ENCODE measurements around the gene ADCK1. TPM values are rescaled to one million over a fixed set of nuclear protein-coding genes. Genes with fewer than 3 reads are reported as not detected.
"Not testable (repeated sequence)": the region's sequence is repeated elsewhere in the genome, so short reads cannot be mapped to it uniquely, and the experiment has no call there.

The ADCK1 gene
- total RNA-seq, 1 donor: 5.2 TPM

DNA sequence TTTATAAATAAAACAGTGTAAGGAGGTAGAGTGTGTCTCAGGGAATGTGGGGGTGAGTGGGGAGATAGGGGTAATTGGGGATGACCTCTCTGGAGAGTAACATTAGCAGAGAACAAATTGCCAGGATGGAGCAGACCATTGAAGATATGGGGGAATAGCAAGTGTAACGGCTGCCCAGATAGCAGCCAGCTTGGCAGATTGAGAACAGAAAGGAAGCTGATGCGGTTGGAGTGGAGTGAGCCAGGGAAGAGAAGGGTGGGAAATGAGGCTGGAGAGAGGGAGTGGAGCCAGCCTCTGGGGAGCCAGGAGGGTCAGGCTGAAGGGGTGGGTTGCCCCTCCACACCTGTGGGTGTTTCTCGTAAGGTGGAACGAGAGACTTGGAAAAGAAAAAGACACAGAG, 5.6 kb upstream of the ADCK1 start:
- no peak for DNase-seq (ENCODE audit: low read depth)
- no peak overlapping the region for H3K4me3 ChIP-seq (ENCODE audit: low read depth, low read length)
- TF ChIP-seq, protein P1, sequence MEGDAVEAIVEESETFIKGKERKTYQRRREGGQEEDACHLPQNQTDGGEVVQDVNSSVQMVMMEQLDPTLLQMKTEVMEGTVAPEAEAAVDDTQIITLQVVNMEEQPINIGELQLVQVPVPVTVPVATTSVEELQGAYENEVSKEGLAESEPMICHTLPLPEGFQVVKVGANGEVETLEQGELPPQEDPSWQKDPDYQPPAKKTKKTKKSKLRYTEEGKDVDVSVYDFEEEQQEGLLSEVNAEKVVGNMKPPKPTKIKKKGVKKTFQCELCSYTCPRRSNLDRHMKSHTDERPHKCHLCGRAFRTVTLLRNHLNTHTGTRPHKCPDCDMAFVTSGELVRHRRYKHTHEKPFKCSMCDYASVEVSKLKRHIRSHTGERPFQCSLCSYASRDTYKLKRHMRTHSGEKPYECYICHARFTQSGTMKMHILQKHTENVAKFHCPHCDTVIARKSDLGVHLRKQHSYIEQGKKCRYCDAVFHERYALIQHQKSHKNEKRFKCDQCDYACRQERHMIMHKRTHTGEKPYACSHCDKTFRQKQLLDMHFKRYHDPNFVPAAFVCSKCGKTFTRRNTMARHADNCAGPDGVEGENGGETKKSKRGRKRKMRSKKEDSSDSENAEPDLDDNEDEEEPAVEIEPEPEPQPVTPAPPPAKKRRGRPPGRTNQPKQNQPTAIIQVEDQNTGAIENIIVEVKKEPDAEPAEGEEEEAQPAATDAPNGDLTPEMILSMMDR (IDR thresholded peaks at IDR 0.05; ENCODE audit: insufficient read depth, low read length): no peak

- H3K4me3 ChIP-seq (ENCODE audit: low read depth, low read length): peak overlapping the region; percentile 77
- not testable (repeated sequence) for DNase-seq (ENCODE audit: low read depth)
These were observed 453 bp upstream of the ADCK1 start for GRCh38 chr14:77799456-77799855.

DNA sequence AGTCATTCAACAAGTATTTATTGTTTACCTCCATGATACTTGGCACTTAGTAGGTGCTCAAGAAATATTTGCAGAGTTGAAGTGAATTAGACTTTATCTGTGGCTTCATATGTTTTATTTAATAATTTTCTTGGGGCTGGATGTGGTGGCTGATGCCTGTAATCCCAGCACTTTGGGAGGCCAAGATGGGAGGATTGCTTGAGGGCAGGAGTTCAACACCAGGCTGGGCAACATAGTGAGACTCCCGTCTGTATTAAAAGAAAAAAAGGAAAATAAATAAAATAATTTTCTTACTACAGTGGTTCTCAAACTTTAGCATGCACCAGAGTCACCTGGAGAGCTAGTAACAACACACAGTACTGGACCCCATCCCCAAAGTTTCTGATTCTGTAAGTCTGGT, 905 bp downstream of the ADCK1 start:
- TF ChIP-seq, protein P1 (IDR thresholded peaks at IDR 0.05; ENCODE audit: insufficient read depth, low read length): no peak
- DNase-seq (ENCODE audit: low read depth): no peak
- peak overlapping the region; percentile 77 for H3K4me3 ChIP-seq (ENCODE audit: low read depth, low read length)

DNA sequence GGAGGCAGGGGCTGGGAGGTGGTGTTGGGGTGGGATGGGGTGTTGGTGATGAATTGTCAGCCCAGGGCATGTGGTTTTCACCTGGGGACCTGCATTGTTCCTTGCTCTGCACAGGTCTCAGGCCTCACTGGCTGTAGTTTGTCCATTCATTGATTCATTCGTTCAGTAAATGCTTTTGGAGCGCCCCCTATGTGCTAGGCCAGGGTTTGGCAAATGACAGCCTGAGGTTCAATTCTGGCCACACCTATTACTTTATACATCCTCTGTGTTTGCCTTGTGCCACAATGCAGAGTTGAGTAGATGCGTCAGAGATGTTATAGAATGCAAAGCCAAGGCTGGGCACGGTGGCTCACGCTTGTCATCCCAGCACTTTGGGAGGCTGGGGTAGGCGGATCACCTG, 4.7 kb downstream of the ADCK1 start:
- peak; percentile 33 for DNase-seq (ENCODE audit: low read depth)
- TF ChIP-seq, protein P1 (IDR thresholded peaks at IDR 0.05; ENCODE audit: insufficient read depth, low read length): peak; percentile 40
- H3K4me3 ChIP-seq (ENCODE audit: low read depth, low read length): no peak overlapping the region

DNA sequence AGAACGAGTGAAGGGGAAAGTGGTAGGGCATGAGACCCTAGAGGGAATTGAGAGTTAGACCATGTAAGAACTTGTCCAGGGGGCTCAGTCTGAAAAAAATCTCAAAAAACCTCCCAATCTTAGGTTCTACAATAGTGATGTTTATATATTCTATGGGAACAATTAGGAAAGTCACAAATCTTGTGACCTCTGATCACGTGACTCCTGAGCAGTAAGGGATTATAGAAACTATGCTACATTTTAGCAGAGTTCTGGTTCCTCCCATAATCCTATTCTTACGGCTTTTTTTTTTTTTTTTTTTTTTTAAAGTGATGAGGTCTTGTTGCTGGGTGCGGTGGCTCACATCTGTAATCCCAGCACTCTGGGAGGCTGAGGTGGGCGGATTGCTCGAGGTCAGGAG, 5.8 kb downstream of the ADCK1 start:
- no peak for DNase-seq (ENCODE audit: low read depth)
- TF ChIP-seq, protein P1 (IDR thresholded peaks at IDR 0.05; ENCODE audit: insufficient read depth, low read length): no peak
- no peak overlapping the region for H3K4me3 ChIP-seq (ENCODE audit: low read depth, low read length)

DNA sequence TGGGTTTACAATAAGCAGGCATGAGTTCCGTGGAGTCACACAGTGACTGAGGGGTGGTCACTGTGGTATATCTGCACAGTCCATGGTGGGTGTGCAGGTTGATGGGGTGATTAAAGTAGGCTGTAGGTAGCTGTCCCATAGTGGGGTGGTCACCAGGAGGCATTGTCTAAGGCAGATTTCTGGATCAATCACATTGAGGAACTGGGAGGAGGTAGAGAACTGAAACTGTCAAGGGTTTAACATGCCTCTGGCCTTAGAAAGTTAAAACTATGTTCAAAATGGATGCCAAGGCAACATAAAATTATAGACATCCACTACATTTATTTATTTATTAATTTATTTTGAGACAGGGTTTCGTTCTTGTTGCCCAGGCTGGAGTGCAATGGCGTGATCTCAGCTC, 8.3 kb downstream of the ADCK1 start:
- TF ChIP-seq, protein P1 (IDR thresholded peaks at IDR 0.05; ENCODE audit: insufficient read depth, low read length): no peak
- DNase-seq (ENCODE audit: low read depth): no peak
- H3K4me3 ChIP-seq (ENCODE audit: low read depth, low read length): no peak overlapping the region

DNA sequence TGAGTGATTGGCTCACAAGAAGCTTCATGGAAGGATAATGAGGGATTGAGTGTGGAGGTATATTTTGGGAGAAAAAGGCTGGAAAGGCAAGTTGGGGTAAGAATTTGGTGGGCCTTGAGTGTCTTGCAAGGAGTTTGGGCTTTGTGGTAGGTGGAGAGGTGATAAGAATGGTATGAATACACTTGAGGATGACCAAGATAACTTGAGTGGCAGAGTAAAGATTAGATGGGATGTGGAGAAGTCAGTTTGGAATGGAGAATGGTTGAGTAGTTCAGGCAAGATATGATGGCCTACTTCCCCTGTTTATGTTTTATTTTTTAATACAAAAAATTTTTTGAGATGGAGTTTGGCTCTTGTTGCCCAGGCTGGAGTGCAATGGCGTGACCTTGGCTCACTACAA, 9.1 kb downstream of the ADCK1 start:
- H3K4me3 ChIP-seq (ENCODE audit: low read depth, low read length): no peak overlapping the region
- DNase-seq (ENCODE audit: low read depth): no peak
- TF ChIP-seq, protein P1 (IDR thresholded peaks at IDR 0.05; ENCODE audit: insufficient read depth, low read length): no peak
